K562 (cell line): ENCODE results near the gene TAP2. TPM values are rescaled to one million over a fixed set of nuclear protein-coding genes. Genes with fewer than 3 reads are reported as not detected.

Source experiments
- BDP1 ChIP-seq: IDR thresholded peaks from 3 replicates; pipeline ENCODE4 v1.6.1; 2011; ENCODE audit not compliant: insufficient read length, insufficient read depth
- BRD4 ChIP-seq: fragments of 200-600 bp; sonication (generic); IDR thresholded peaks from 2 replicates; pipeline ENCODE4 v1.6.1; 2017; ENCODE audit warnings: inconsistent platforms
- ELF2 ChIP-seq: fragments of 250-450 bp; sonication (Bioruptor Pico); IDR thresholded peaks from 2 replicates; pipeline ENCODE4 v1.5.0; 2021; ENCODE audit warnings: mild to moderate bottlenecking
- FUS ChIP-seq: fragments of 200-400 bp; formaldehyde crosslinking; optimal IDR thresholded peaks from 2 replicates; pipeline ENCODE3; 2017; ENCODE audit warnings: low read depth, low read length
- HMG20B ChIP-seq: fragments of 250-450 bp; sonication (Bioruptor Pico); IDR thresholded peaks from 2 replicates; pipeline ENCODE4 v1.5.0; 2021; ENCODE audit warnings: mild to moderate bottlenecking
- HNRNPK ChIP-seq: fragments of 200-400 bp; formaldehyde crosslinking; IDR thresholded peaks from one replicate; pipeline ENCODE4 v1.6.1; 2018; ENCODE audit warnings: mild to moderate bottlenecking, low read depth, low read length; ENCODE audit not compliant: poor library complexity, severe bottlenecking
- JUND ChIP-seq, 2 experiments: IDR thresholded peaks; 2 replicates in 1 of 2; 3 replicates in 1 of 2; pipeline ENCODE4 v1.6.1; 2011; ENCODE audit warnings: borderline replicate concordance in 2 of 2, low read depth in 2 of 2, low read length in 2 of 2, improper control_type of control experiment in 1 of 2, missing biosample characterization in 1 of 2, missing genetic modification characterization in 1 of 2, missing genetic modification reagents in 1 of 2
- KLF13 ChIP-seq: fragments of 450-650 bp; IDR thresholded peaks from 2 replicates; pipeline ENCODE4 v1.6.1; 2016; ENCODE audit warnings: missing genetic modification characterization, low read depth, mild to moderate bottlenecking, missing compliant biosample characterization, moderate library complexity, borderline replicate concordance
- MBD1 ChIP-seq: fragments of 250-450 bp; sonication (Bioruptor Pico); IDR thresholded peaks from 2 replicates; pipeline ENCODE4 v1.8.0; 2022; ENCODE audit warnings: inconsistent platforms
- PRMT5 ChIP-seq: sonication (generic); formaldehyde crosslinking; IDR thresholded peaks from 2 replicates; pipeline ENCODE4 v1.5.0; 2020; ENCODE audit warnings: missing genetic modification reagents
- PRPF4 ChIP-seq: fragments of 200-400 bp; formaldehyde crosslinking; IDR thresholded peaks from one replicate; pipeline ENCODE4 v1.6.1; 2017; ENCODE audit warnings: low read length, low read depth, mild to moderate bottlenecking; ENCODE audit not compliant: insufficient read depth, poor library complexity, severe bottlenecking
- RBM25 ChIP-seq: fragments of 200-400 bp; formaldehyde crosslinking; IDR thresholded peaks from 2 replicates; pipeline ENCODE4 v1.6.1; 2018; ENCODE audit warnings: low read length, low read depth, moderate library complexity; ENCODE audit not compliant: severe bottlenecking
- SMC3 ChIP-seq: conservative IDR thresholded peaks from 2 replicates; pipeline ENCODE4 v1.6.1; 2011; ENCODE audit warnings: low read depth, low read length, improper control_type of control experiment; ENCODE audit not compliant: insufficient read depth
- TAF15 ChIP-seq: fragments of 200-400 bp; formaldehyde crosslinking; IDR thresholded peaks from 2 replicates; pipeline ENCODE4 v1.6.1; 2017; ENCODE audit warnings: mild to moderate bottlenecking, low read depth, low read length, moderate library complexity
- TEAD2 ChIP-seq: fragments of 450-650 bp; IDR thresholded peaks from 2 replicates; pipeline ENCODE4 v1.6.1; 2016; ENCODE audit warnings: missing genetic modification characterization, control low read depth, missing compliant biosample characterization
- WHSC1 ChIP-seq: IDR thresholded peaks from one replicate; pipeline ENCODE4 v1.6.1; 2012; ENCODE audit warnings: low read length, control low read depth, inconsistent platforms
- ZKSCAN3 ChIP-seq: fragments of 250-450 bp; sonication (Bioruptor Pico); IDR thresholded peaks from 2 replicates; pipeline ENCODE4 v1.4.0; 2020
- ZNF140 ChIP-seq: fragments of 250-450 bp; sonication (Bioruptor Pico); IDR thresholded peaks from 2 replicates; pipeline ENCODE4 v1.8.0; 2021; ENCODE audit warnings: moderate library complexity, mild to moderate bottlenecking, inconsistent platforms
- ZNF518B ChIP-seq: fragments of 250-450 bp; sonication (Bioruptor Pico); IDR thresholded peaks from 2 replicates; pipeline ENCODE4 v1.5.0; 2021; ENCODE audit warnings: mild to moderate bottlenecking, moderate library complexity
- ZNF699 ChIP-seq: fragments of 250-450 bp; sonication (Bioruptor Pico); IDR thresholded peaks from 2 replicates; pipeline ENCODE4 v1.8.0; 2021; ENCODE audit warnings: mild to moderate bottlenecking, moderate library complexity; ENCODE audit not compliant: insufficient replicate concordance
- polyA plus RNA-seq, 8 experiments: library from polyadenylated mRNA; depleted of rRNA in 4 of 8; stranded (reverse) in 5 of 8; unstranded in 3 of 8; fragments of >200 nt; fragmentation: Nextera tagmentation in 2 of 8; fragmentation: Illumina TruSeq in 1 of 8; extraction: Ambion mirVana in 2 of 8; extraction: Trizol in 1 of 8; gene quantifications; 2 replicates each; pipeline versions ENCODE4 v1.2.1 to v1.2.3, GENCODE V29; 2011 to 2014; ENCODE audit warnings: inconsistent platforms in 1 of 8, missing spikeins in 1 of 8
- total RNA-seq, 7 experiments: library from RNA; depleted of rRNA in 6 of 7; stranded (reverse); fragments of >200 nt in 6 of 7; fragmentation: Illumina TruSeq in 2 of 7; extraction: Trizol in 2 of 7; gene quantifications; 2 replicates each; pipeline versions ENCODE4 v1.2.1 to v1.2.3, GENCODE V29; 2011 to 2021; ENCODE audit warnings: low replicate concordance in 1 of 7
- TF ChIP-seq, protein P1 (sequence below): fragments of 450-650 bp; IDR thresholded peaks from one replicate; pipeline ENCODE4 v1.6.1; 2018; ENCODE audit warnings: mild to moderate bottlenecking, moderate library complexity; ENCODE audit not compliant: partially characterized antibody

The TAP2 gene
- total and polyA plus RNA-seq, 9 of the 15 experiments (the other 6 are each of a cell fraction or from before 2014, with no cell fraction given) = 2.0 to 53.5 (median 19.6) TPM

DNA sequence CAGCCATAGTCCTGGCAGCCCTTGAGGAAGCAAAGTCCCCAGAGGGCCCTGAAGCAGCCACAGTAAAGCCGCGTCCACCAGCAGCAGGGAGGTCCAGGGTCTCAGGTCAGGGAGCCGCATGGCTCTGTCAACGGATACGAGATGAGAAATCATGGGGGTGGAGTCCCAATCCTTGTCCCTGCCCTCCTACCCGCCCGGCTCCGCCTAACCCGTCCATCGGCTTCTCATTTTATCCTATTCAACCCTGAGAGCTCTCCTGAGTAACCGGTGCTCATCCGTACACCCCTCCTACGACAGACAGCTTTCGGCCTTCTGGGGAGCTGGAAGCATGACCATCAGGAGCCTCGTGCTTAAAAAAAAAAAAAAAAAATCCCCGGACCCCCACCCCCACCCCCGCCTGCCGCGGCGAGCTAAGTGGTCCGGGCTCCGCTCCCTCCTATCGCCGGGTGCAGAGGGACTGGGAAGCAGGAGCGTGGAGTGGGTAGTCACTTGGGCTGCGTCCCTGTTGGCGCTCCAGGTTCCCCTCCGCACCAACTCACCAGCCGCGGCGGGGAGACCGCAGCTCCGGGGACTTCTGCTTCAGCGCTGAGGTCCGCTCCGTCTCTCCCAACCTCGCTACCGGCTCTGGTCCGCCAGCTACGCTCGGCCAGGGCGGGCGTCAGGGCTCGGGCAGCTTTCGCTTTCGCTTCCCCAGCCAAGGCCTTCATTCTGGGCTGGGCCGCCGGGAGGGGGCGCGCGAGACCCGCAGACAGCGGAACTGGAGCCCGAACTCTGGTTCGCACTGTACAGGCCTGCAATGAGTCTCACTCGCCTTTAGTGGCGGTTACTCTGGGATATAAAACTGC lies at the start of gene TAP2 (continued):
- TF ChIP-seq MBD1 (no peak), ZNF699 (no peak), BRD4 (no peak), PRMT5 (no peak), ZNF140 (CRISPR knock-in tag) (no peak), TAF15 (no peak), TEAD2 (tag) (no peak), BDP1 (no peak), HMG20B (CRISPR knock-in tag) (no peak), PRPF4 (no peak), HNRNPK (no peak), ELF2 (CRISPR knock-in tag) (no peak), WHSC1 (no peak), JUND (IDR thresholded peaks at IDR 0.05; ENCODE audit: borderline replicate concordance, low read depth, low read length) (peak; percentile 71; the same call in 1 of the 2 replicates), JUND (tag; IDR thresholded peaks at IDR 0.05; ENCODE audit: borderline replicate concordance, low read depth, low read length) (no peak; the same call in 2 of the 3 replicates), SMC3 (peak; percentile 96), RBM25 (no peak), FUS (no peak), ZNF518B (CRISPR knock-in tag) (no peak), ZKSCAN3 (CRISPR knock-in tag) (no peak), KLF13 (tag) (peak; percentile 51; the same call in 1 of the 2 replicates)
- TF ChIP-seq, protein P1, sequence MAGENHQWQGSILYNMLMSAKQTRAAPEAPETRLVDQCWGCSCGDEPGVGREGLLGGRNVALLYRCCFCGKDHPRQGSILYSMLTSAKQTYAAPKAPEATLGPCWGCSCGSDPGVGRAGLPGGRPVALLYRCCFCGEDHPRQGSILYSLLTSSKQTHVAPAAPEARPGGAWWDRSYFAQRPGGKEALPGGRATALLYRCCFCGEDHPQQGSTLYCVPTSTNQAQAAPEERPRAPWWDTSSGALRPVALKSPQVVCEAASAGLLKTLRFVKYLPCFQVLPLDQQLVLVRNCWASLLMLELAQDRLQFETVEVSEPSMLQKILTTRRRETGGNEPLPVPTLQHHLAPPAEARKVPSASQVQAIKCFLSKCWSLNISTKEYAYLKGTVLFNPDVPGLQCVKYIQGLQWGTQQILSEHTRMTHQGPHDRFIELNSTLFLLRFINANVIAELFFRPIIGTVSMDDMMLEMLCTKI = no peak
